GM12874 (cell line): Measurements from ENCODE around the gene ASCL1.

Experiments
- CTCF ChIP-seq: IDR thresholded peaks from 2 replicates; pipeline ENCODE4 v1.5.1; 2011; ENCODE audit warnings: low read depth, mild to moderate bottlenecking, control low read depth, low read length, moderate library complexity; ENCODE audit not compliant: insufficient read depth

The ASCL1 gene

GRCh38 chr12:102966200-102966863 lies 8.9 kb downstream of the ASCL1 start:
- no peak for TF ChIP-seq CTCF

GRCh38 chr12:102970780-102971179 lies 13.3 kb downstream of the ASCL1 start:
- no peak for TF ChIP-seq CTCF

- TF ChIP-seq CTCF: no peak
Measured at GRCh38 chr12:102971227-102971626, 13.8 kb downstream of the ASCL1 start.

- no peak for TF ChIP-seq CTCF
Measured at GRCh38 chr12:102973583-102973982, 16.1 kb downstream of the ASCL1 start.

GRCh38 chr12:102976609-102977280 lies 19.3 kb downstream of the ASCL1 start:
- no peak for TF ChIP-seq CTCF

- TF ChIP-seq CTCF: no peak
Measured at GRCh38 chr12:102977945-102978706, 20.7 kb downstream of the ASCL1 start.

GRCh38 chr12:102980350-102980749 lies 22.9 kb downstream of the ASCL1 start:
- TF ChIP-seq CTCF: no peak
